Thoracic aorta (tissue), 2 donors: ENCODE measurements around the gene HSH2D. TPM values are rescaled to one million over a fixed set of nuclear protein-coding genes. Genes with fewer than 3 reads are reported as not detected.

Source experiments
- ATAC-seq: fragments of 150-250 bp; one replicate; pipeline ENCODE4 v1.8.0; 2017; ENCODE audit warnings: low read depth; ENCODE audit not compliant: insufficient number of reproducible peaks, low FRiP score
- DNase-seq: peaks from one replicate; pipeline ENCODE4 v3.0.0-alpha.2; 2020; ENCODE audit warnings: low spot score
- H3K27ac ChIP-seq, 2 donors: fragments of 200-600 bp; sonication (generic); 1 replicate in 1 of 2; 2 replicates in 1 of 2; pipeline ENCODE4 v1.5.1; 2016; ENCODE audit warnings: mild to moderate bottlenecking in 2 of 2, moderate library complexity in 2 of 2
- H3K27me3 ChIP-seq: fragments of 200-600 bp; sonication (generic); replicated peaks from 2 replicates; pipeline ENCODE4 v1.6.0; 2016; ENCODE audit warnings: mild to moderate bottlenecking; ENCODE audit not compliant: insufficient read depth
- H3K36me3 ChIP-seq: fragments of 200-600 bp; sonication (generic); one replicate; pipeline ENCODE4 v1.5.1; 2016
- H3K4me1 ChIP-seq, 2 donors: fragments of 200-600 bp; sonication (generic); 1 replicate in 1 of 2; 2 replicates in 1 of 2; pipeline versions ENCODE4 v1.5.1 to v1.6.0; 2016; ENCODE audit warnings: low read depth in 2 of 2, mild to moderate bottlenecking in 1 of 2; ENCODE audit not compliant: control insufficient read depth in 1 of 2
- H3K4me3 ChIP-seq: fragments of 200-600 bp; sonication (generic); 2 replicates; pipeline ENCODE4 v1.5.1; 2016; ENCODE audit warnings: mild to moderate bottlenecking
- H3K9me3 ChIP-seq: fragments of 200-600 bp; sonication (generic); 2 replicates; pipeline ENCODE4 v1.5.1; 2016
- CTCF ChIP-seq: fragments of 200-600 bp; sonication (generic); IDR thresholded peaks from one replicate; pipeline ENCODE4 v1.5.1; 2019; ENCODE audit warnings: antibody characterized with exemption
- total RNA-seq, 2 donors: library from RNA; depleted of rRNA; stranded (reverse); fragments of >200 nt; gene quantifications; one replicate each; pipeline versions ENCODE4 v1.1.0 to v1.2.3, GENCODE V29; 2016

The HSH2D gene
- total RNA-seq, 2 donors from 2014 or later = 2.2 TPM; not detected in 1

DNA sequence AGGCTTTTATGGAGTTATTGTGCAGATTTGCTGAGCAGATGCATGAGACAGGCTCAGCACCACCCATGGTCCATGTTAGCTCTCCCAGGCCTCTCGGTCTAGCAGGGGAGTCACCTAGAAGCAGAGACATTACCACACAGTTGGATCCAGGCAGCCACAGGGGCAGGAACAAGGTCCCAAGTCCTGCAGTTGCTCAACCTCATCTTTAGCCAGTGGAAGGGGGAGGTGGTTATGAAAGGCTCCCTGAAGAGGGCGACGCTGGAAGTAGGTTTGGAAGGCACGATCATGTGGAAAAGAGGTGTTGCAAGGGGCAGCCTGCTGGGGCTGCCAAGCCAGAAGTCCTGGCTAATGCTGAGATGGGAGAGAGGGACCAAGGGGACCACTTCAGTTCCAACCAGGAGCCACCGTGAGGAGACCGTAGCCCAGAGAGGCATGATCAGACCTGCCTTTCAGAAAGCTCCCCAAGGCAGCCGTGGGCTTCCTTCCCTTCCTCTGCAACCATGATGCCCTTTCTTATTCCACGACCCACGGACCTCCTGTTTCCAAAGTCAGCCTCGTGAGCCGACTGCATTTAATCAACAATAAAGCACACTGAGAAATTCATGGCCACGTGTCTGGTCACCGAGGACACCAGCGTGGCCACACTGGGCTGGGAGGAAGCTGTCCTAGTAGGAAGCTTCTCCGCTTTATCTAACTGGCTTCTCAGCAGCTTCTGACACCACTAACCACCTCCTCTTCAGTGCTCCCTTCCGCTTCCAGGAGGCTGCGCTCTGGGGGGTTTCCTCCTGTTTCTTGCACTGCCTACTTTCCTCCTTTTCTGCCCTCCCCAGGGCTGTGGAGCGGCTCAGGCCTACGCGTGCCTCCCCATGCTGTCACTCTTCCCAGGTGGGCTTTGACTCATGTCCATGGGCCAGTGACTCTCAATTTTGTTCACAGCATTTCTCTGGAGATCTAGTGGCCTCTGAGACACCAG lies 56.8 kb downstream of the HSH2D start:
- H3K36me3 ChIP-seq = peaks cover 29% of the 10 kb centered on the region
- no peak for ATAC-seq
- no peaks in the 10 kb centered on the region for H3K9me3 ChIP-seq
- H3K27ac ChIP-seq = no peak overlapping the region
- no peak for DNase-seq
- no peak overlapping the region for H3K4me3 ChIP-seq
- TF ChIP-seq CTCF = no peak
- H3K4me1 ChIP-seq = peaks cover 18 to 24% of the 10 kb centered on the region in 2 donors
- H3K27me3 ChIP-seq = no peaks in the 10 kb centered on the region

GRCh38 chr19:16201011-16201391 lies 57.5 kb downstream of the HSH2D start:
- TF ChIP-seq CTCF = no peak
- ATAC-seq (no peak), DNase-seq (no peak)
- Histone ChIP-seq H3K4me3 (no peak overlapping the region), H3K27me3 (no peaks in the 10 kb centered on the region), H3K27ac (no peak overlapping the region), H3K36me3 (peaks cover 34% of the 10 kb centered on the region), H3K4me1 (peaks cover 18 to 29% of the 10 kb centered on the region in 2 donors), H3K9me3 (no peaks in the 10 kb centered on the region)

- no peak for DNase-seq
- Histone ChIP-seq H3K4me3 (no peak overlapping the region), H3K36me3 (peaks cover 48% of the 10 kb centered on the region), H3K4me1 (peaks cover 12 to 23% of the 10 kb centered on the region in 2 donors), H3K27me3 (no peaks in the 10 kb centered on the region), H3K27ac (no peak overlapping the region), H3K9me3 (no peaks in the 10 kb centered on the region)
- ATAC-seq = no peak
- no peak for TF ChIP-seq CTCF
Measured at GRCh38 chr19:16202320-16203255, 59.1 kb downstream of the HSH2D start.

DNA sequence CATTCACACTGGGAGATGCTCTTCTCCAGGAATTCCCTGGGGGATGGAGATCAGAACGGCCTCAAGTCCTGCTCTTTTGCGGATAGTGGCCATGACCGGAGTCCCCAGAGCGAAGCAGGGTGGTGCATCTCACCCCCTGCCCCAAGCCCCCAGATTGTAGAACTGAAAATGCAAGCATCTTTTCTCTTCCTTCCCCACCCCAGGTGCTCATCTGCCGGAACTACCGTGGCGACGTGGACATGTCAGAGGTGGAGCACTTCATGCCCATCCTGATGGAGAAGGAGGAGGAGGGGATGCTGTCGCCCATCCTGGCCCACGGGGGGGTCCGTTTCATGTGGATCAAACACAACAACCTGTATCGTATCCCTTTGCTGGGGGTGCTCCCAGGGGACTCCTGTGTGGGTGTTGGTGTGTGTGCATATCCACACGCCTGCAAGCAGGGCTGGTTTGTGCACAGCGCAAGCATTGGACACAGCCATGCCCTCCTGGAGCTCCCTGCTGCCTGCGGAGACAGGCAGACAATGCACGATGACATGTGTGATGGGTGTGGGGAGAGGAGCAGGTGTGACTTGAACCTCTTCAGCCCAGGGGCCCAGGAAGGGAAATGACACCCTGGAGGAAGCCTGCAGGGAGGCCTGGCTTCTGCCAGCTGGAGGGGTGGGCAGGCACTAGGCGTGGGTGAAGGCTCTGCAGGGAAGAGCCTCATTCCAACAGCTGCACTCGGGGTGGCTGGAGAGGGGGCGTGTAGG lies 59.9 kb downstream of the HSH2D start:
- H3K27me3 ChIP-seq = no peaks in the 10 kb centered on the region
- TF ChIP-seq CTCF = no peak

More for the DNA sequence above, 59.9 kb downstream of the HSH2D start:
- H3K9me3 ChIP-seq = no peaks in the 10 kb centered on the region
- H3K36me3 ChIP-seq = peaks cover 54% of the 10 kb centered on the region
- H3K27ac ChIP-seq = no peak overlapping the region
- H3K4me1 ChIP-seq = peaks cover 12 to 21% of the 10 kb centered on the region in 2 donors
- no peak for DNase-seq
- no peak overlapping the region for H3K4me3 ChIP-seq
- no peak for ATAC-seq
